ENCODE results near the gene EBF3. TPM values are rescaled to one million over a fixed set of nuclear protein-coding genes. Genes with fewer than 3 reads are reported as not detected.

EBF3 gene
- total RNA-seq, 1 donor from 2014 or later: 0.40 TPM

GRCh38 chr10:129854158-129854557 is 109.9 kb downstream of the EBF3 start:
- no peak for DNase-seq (ENCODE audit: low read depth in 2 of 2)

DNA sequence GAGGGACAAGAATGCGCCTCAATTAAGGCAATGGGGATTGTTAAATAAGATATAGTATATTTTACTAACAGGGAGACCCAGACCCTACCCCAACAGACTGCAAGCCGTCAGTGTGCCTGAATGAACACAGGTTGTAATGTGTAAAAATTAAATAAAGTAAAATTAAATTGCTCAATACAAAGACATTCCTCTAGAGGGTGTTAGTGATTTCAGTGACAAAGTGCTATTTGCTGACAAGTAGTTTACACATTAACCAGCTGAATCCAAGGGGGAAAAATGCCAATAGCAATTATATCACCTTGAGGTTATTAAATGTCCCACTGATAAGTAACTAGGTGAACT is 110.5 kb downstream of the EBF3 start:
- DNase-seq (ENCODE audit: low read depth in 2 of 2): peak in 1 of 2 donors; percentile 1

DNA sequence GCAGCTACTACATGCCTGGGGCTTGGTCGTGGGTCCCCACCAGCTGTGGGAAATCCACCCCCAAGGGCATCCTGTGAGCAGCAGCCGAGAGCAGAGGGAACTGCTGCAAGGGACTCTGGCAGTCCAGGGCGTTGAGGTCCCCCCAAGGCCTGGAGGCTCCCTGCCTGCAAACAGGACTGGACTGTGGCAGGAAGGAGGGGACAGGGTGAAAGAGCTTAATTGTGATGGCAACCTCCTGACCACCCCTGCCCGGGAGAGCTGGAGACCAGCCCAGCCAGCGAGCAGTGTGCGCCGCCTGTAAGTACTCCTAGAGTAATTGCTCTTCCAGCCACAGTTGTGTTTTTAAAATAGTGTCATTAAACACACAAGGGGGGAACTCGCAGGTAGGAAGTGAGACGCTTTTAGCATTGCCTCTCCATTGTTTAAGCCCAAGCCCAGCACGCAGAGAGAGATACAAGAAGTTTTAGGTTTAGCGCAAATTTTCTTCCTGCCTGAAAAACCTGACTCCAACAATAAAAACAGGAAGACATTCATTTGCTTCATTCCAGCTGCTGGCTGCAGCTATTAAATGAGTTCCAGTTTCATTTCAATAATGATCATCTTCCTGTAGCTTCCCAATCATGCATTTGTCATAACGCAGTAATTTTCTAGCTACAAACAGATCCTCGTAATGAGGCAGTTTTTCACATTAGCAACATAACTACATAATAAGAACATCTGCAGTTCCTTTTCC is 111.1 kb downstream of the EBF3 start:
- no peak for DNase-seq (ENCODE audit: low read depth in 2 of 2)

GRCh38 chr10:129851941-129852640 is 112.0 kb downstream of the EBF3 start:
- no peak for DNase-seq (ENCODE audit: low read depth in 2 of 2)

- DNase-seq (ENCODE audit: low read depth in 2 of 2): no peak
Measured at GRCh38 chr10:129850790-129851189, 113.3 kb downstream of the EBF3 start.

- DNase-seq (ENCODE audit: low read depth in 2 of 2): no peak
Measured at GRCh38 chr10:129850316-129850715, 113.8 kb downstream of the EBF3 start.

DNA sequence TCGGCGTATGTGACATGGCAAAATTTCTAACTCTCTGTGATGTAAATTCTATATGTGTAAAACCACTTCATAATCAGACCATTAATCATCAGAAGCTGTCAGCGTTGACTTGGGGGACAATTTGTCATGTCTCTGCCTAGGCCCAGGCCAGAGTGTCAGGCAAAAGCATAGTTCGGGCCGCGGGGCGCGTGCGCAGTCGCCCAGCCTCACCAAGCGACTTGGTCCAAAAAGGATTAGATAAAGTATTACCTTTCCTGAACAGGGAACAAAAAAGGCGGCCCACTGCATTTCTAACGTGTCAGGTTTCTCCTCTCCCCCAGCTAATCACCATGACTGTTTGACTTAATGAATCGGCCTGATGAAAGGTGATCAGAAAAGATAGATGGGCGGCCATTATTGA is 114.2 kb downstream of the EBF3 start:
- no peak for DNase-seq (ENCODE audit: low read depth in 2 of 2)

DNA sequence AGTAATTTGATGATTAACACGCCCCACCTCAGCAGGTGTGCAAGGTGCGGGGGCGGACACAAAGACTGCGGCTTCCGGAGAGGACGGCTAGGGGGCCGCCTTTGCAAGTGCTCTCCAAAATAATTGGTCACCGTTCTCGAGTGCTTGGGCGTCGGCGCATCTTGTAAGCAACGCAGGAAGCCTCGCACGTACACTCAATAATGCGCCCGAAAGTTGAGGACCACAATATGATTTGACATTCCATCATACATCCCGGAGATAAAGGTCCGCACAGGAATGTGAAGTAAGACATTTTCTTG is 114.7 kb downstream of the EBF3 start:
- DNase-seq (ENCODE audit: low read depth in 2 of 2): no peak

GRCh38 chr10:129848696-129849451 is 115.2 kb downstream of the EBF3 start:
- DNase-seq (ENCODE audit: low read depth in 2 of 2): no peak

DNA sequence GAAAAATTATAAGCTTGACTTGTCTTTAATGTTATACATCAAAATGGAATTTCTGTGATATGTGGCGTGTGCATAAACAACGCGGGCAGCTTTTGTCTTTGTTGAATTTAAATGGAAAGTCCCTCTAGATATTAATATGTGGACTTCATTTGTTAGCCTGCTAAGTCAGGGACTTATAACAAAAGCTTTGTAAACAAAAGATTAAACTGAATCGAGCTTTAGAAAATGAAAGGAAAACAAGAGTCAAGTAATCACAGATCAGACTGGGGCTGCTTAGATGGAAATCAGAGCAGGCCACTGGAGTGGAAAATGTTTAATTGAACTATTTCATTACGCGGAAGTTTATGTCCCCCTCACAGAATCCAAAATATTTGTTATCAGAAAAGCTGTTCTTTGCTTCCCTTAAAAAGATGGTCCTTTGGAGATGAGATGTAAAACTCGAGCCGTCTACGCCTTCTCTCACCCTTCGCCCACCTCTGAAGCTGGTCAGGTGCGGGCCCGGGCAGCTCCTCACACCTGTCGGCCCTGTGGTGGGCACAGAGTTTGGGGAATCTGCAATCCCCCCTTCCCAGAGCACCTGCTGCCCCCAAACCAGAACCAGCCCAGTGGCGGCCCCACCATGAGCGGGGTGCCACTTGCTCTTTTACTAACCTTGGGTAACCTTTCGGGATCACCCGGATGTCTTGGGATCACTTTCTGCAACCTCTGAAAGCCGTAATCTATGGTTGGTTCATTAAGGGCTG is 116.2 kb downstream of the EBF3 start:
- no peak for DNase-seq (ENCODE audit: low read depth in 2 of 2)

- no peak for DNase-seq (ENCODE audit: low read depth in 2 of 2)
Measured at GRCh38 chr10:129846991-129847391, 117.1 kb downstream of the EBF3 start.

DNA sequence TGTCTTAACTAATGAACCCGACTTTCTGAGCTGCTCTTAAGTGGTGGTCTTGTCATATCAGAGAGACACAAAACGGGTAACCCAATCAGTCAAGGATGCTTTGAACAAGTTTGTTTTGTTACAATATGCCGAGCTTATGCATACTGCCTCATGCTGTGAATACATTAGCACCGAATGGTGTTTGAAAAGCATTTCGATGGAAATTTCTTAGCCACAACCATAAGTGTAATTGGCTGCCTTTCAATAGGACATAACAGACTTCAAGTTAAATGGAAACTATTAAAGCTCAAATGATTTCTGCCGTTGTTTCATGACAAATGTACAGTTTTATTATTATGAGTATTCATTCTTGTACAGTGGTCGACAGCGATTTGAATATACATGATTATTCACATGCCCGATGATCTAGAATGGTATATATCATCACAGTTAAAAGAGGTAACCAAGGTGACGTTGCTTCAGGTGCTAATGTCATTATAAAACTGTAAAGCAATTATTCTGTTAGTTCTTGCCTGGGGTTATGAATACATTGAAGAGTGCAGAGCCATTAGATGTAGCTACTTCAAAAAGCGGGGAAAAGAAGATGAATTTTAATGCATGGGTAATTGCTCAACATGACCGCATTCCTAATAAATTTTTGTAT is 118.8 kb downstream of the EBF3 start:
- DNase-seq (ENCODE audit: low read depth in 2 of 2): no peak

DNA sequence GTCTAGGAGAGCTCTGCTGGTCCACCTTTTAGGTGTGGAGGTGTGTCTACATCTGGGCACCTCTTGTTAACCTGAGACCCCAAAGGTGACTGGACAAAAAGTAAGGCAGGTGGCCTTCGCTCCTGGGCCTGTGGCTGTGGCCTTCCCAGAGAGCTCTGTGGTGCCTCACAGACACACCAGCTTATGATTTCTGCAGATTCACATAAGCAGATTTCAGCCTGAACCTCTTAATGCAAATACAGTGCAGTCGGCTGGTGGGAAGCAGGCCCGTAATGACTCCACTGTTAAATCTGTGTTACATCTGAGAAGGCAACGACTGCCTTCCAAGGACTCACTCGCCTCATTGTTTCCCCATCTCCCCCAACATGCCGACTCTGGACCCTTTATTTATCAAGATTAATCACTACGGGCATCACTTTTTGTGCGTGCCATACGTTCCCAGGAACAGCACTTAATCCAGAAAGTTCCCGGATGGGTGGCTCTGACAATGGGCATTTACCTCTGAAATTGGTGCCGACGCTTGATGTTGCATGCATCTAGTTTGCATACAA is 119.8 kb downstream of the EBF3 start:
- DNase-seq (ENCODE audit: low read depth in 2 of 2): no peak

- DNase-seq (ENCODE audit: low read depth in 2 of 2): no peak
Measured at GRCh38 chr10:129843702-129844101, 120.4 kb downstream of the EBF3 start.

- DNase-seq (ENCODE audit: low read depth in 2 of 2): no peak
Measured at GRCh38 chr10:129843131-129843541, 120.9 kb downstream of the EBF3 start.

- no peak for DNase-seq (ENCODE audit: low read depth in 2 of 2)
Measured at GRCh38 chr10:129842031-129842430, 122.0 kb downstream of the EBF3 start.

DNA sequence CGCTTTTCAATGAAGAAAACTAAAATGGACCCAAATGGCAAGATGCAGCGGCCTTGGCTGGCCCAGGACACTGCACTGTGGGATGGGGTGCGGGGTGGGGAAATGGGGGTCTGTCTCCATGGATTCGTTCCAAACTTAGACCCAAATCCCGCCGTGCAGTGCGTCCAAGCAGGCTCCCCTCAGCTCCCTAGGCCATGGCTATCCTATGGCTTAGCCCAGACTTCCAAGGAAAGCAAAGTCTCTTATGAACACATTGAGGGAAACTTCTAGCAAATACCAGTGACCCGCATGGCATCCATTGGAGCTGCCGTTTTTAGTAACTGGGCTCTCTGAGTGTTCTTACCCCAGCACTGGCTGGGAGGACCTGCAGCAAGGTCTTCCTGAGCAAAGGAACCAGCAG is 122.5 kb downstream of the EBF3 start:
- no peak for DNase-seq (ENCODE audit: low read depth in 2 of 2)

- no peak for DNase-seq (ENCODE audit: low read depth in 2 of 2)
Measured at GRCh38 chr10:129841071-129841470, 123.0 kb downstream of the EBF3 start.

GRCh38 chr10:129840196-129840590 is 123.9 kb downstream of the EBF3 start:
- no peak for DNase-seq (ENCODE audit: low read depth in 2 of 2)

GRCh38 chr10:129839285-129840195 is 124.5 kb downstream of the EBF3 start:
- DNase-seq (ENCODE audit: low read depth in 2 of 2): no peak
